ENCODE measurements around the gene DGLUCY.

The DGLUCY gene

DNA sequence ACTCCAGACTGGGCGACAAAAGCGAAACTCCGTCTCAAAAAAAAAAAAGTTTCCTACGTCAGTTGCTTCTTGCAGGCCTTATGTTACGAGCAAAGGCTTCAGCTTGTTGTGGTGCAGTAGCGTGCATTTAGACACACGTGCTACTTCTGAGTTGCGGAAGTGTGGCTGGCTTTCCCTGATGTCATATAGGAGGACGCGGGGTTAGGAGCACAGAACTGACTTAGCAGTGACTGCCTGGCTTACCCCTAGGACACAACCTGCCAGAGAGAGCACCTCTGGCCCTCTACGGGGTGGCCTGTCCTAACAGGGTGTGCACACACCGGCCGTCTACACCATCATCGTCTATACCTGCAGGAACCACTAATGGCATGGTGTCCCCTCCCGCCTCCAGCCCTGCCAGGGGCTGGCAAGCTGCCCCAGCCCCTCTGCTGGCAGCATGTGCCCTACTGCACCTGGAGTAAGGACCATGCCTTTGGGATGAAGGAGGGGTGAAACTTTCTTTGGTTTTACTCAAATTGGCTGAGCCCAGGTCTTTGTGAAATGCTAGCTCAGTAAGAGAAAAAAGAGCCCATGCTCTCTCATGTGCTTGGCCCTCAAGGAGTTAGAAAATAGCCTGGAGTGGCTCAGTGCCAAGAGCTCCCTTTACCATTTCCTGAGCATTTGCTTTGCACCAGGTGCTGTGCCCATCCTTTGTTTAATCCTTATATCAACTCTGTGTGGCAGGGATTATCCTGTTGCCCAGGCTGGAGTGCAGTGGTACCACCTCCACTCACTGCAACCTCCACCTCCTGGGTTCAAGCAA lies 132.4 kb downstream of the DGLUCY start:
- ChIA-PET POLR2A (no interaction called here), CTCF (interaction anchor here (0.7 kb wide), 1 partner anchor 47 kb away, joined by 4 read pairs; no protein-coding TSS in a partner anchor)
- no peak for TF ChIP-seq OSR2 (tag by site-specific recombination; IDR thresholded peaks at IDR 0.05)
- TF ChIP-seq, protein P1, sequence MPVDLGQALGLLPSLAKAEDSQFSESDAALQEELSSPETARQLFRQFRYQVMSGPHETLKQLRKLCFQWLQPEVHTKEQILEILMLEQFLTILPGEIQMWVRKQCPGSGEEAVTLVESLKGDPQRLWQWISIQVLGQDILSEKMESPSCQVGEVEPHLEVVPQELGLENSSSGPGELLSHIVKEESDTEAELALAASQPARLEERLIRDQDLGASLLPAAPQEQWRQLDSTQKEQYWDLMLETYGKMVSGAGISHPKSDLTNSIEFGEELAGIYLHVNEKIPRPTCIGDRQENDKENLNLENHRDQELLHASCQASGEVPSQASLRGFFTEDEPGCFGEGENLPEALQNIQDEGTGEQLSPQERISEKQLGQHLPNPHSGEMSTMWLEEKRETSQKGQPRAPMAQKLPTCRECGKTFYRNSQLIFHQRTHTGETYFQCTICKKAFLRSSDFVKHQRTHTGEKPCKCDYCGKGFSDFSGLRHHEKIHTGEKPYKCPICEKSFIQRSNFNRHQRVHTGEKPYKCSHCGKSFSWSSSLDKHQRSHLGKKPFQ (tag by site-specific recombination; IDR thresholded peaks at IDR 0.05) = no peak
- no peak for TF ChIP-seq ZNF292 (tag by site-specific recombination; IDR thresholded peaks at IDR 0.05; ENCODE audit: borderline replicate concordance, low read depth)
- no peak for TF ChIP-seq ZNF302 (tag by site-specific recombination; IDR thresholded peaks at IDR 0.05; ENCODE audit: low read depth)
- no peak for TF ChIP-seq ZNF555 (tag by site-specific recombination; conservative IDR thresholded peaks at IDR 0.05)
- TF ChIP-seq ZNF776 (tag by site-specific recombination; IDR thresholded peaks at IDR 0.05; ENCODE audit: borderline replicate concordance) = no peak
- no peak for TF ChIP-seq ZNF596 (tag by site-specific recombination; IDR thresholded peaks at IDR 0.05)
- no peak for TF ChIP-seq ZNF530 (tag by site-specific recombination; IDR thresholded peaks at IDR 0.05; ENCODE audit: low read depth)
- no peak for TF ChIP-seq ZNF10 (tag by site-specific recombination; IDR thresholded peaks at IDR 0.05)
- TF ChIP-seq, protein P2, sequence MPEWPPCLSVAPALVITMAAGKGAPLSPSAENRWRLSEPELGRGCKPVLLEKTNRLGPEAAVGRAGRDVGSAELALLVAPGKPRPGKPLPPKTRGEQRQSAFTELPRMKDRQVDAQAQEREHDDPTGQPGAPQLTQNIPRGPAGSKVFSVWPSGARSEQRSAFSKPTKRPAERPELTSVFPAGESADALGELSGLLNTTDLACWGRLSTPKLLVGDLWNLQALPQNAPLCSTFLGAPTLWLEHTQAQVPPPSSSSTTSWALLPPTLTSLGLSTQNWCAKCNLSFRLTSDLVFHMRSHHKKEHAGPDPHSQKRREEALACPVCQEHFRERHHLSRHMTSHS (tag by site-specific recombination; IDR thresholded peaks at IDR 0.05) = no peak
- TF ChIP-seq, protein P3, sequence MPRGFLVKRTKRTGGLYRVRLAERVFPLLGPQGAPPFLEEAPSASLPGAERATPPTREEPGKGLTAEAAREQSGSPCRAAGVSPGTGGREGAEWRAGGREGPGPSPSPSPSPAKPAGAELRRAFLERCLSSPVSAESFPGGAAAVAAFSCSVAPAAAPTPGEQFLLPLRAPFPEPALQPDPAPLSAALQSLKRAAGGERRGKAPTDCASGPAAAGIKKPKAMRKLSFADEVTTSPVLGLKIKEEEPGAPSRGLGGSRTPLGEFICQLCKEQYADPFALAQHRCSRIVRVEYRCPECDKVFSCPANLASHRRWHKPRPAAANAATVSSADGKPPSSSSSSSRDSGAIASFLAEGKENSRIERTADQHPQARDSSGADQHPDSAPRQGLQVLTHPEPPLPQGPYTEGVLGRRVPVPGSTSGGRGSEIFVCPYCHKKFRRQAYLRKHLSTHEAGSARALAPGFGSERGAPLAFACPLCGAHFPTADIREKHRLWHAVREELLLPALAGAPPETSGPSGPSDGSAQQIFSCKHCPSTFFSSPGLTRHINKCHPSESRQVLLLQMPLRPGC (tag by site-specific recombination; IDR thresholded peaks at IDR 0.05) = no peak
- TF ChIP-seq, protein P4, sequence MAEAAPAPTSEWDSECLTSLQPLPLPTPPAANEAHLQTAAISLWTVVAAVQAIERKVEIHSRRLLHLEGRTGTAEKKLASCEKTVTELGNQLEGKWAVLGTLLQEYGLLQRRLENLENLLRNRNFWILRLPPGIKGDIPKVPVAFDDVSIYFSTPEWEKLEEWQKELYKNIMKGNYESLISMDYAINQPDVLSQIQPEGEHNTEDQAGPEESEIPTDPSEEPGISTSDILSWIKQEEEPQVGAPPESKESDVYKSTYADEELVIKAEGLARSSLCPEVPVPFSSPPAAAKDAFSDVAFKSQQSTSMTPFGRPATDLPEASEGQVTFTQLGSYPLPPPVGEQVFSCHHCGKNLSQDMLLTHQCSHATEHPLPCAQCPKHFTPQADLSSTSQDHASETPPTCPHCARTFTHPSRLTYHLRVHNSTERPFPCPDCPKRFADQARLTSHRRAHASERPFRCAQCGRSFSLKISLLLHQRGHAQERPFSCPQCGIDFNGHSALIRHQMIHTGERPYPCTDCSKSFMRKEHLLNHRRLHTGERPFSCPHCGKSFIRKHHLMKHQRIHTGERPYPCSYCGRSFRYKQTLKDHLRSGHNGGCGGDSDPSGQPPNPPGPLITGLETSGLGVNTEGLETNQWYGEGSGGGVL (tag by site-specific recombination; IDR thresholded peaks at IDR 0.05) = no peak
- TF ChIP-seq ZNF324 (tag by site-specific recombination; IDR thresholded peaks at IDR 0.05) = no peak
- TF ChIP-seq ZNF121 (tag by site-specific recombination; IDR thresholded peaks at IDR 0.05) = no peak
- Histone ChIP-seq H3K9me3 (ENCODE audit: control insufficient read depth, insufficient read depth, low read depth, low read length) (no peaks in the 10 kb centered on the region), H3K36me3 (ENCODE audit: control insufficient read depth in 2 of 2, insufficient read depth in 1 of 2, low read length in 2 of 2) (no peaks in the 10 kb centered on the region), H3K4me3 (ENCODE audit: low read depth, low read length) (no peak overlapping the region), H3K27ac (ENCODE audit: extremely low read depth, low read depth, low read length) (no peak overlapping the region), H3K4me1 (ENCODE audit: control insufficient read depth, insufficient read depth, low read length) (no peaks in the 10 kb centered on the region)

DNA sequence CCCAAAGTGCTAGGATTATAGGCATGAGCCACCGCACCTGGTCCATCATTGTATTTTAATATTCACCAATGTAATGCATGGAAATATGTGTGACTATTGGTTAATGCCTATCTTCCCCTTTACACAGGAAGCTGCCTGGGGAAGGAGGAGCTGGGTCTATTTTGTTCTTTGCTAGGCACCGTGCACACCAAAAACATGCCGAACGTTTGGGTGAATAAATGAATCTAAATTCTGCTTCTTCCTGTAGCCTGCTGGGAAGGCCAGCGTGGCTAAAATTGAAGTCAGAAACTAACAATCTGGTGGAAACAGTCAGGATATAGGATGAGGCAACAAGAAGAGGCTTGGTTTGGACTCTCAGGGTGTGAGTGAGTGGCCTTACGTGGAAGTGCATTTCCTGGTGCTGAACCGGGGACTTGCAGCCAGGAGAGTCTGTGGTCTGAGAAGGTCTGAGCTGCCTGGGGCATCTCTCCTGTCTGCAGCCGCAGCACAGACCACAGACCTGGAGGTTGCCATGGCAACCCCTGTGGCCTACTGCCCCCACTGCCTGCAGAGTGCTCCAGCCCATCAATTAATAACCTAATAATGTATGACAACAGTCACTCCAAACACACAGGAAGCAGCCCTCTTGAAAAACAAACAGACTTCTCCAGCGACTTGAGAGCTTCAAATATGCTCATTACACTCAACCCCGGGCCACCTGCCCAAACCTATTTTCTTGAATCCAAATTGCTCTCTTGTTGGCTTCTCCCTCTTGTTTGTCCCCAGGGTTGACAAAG lies 136.2 kb downstream of the DGLUCY start:
- H3K27ac ChIP-seq (ENCODE audit: extremely low read depth, low read depth, low read length) = no peak overlapping the region
- CTCF ChIA-PET = interaction anchor here (0.7 to 1.2 kb wide), 3 partner anchors 73 to 763 kb away, joined by 3 to 5 read pairs (median 3); no protein-coding TSS in a partner anchor
- POLR2A ChIA-PET = interaction anchor here (0.6 kb wide), 1 partner anchor 56 kb away, joined by 6 read pairs; no protein-coding TSS in a partner anchor
- H3K36me3 ChIP-seq (ENCODE audit: control insufficient read depth in 2 of 2, insufficient read depth in 1 of 2, low read length in 2 of 2) = no peaks in the 10 kb centered on the region
- H3K9me3 ChIP-seq (ENCODE audit: control insufficient read depth, insufficient read depth, low read depth, low read length) = no peaks in the 10 kb centered on the region
- TF ChIP-seq ZNF48 (tag by site-specific recombination; IDR thresholded peaks at IDR 0.05) (no peak), ZBTB20 (tag by site-specific recombination; IDR thresholded peaks at IDR 0.05) (peak; percentile 71)
- H3K4me3 ChIP-seq (ENCODE audit: low read depth, low read length) = no peak overlapping the region
- H3K4me1 ChIP-seq (ENCODE audit: control insufficient read depth, insufficient read depth, low read length) = no peaks in the 10 kb centered on the region
